ENCODE results near the gene ILK.

The ILK gene

GRCh38 chr11:6576471-6577373, 26.9 kb upstream of the ILK start:
- H3K4me3 ChIP-seq (ENCODE audit: insufficient read depth in 1 of 2, low read depth in 1 of 2, low read length in 2 of 2): peak overlapping the region in 1 of 2 experiments; percentile 40
- no peak overlapping the region for H2AK5ac ChIP-seq (ENCODE audit: low read length, severe bottlenecking)
- no peak overlapping the region for H2BK15ac ChIP-seq (ENCODE audit: low read depth, poor library complexity, severe bottlenecking)
- no peaks in the 10 kb centered on the region for H3K27me3 ChIP-seq (ENCODE audit: control insufficient read depth in 1 of 2, insufficient read depth in 1 of 2, low read length in 2 of 2)
- H3K14ac ChIP-seq (ENCODE audit: low read length in 2 of 2): peak overlapping the region in 1 of 2 experiments; percentile 41
- no peak overlapping the region for H4K8ac ChIP-seq (ENCODE audit: low read length)
- peak overlapping the region; percentile 25 for H4K91ac ChIP-seq (ENCODE audit: low read length)
- H2AFZ ChIP-seq (ENCODE audit: low read depth, low read length): no peak overlapping the region
- no peak overlapping the region for H2BK12ac ChIP-seq (ENCODE audit: low read length in 2 of 2)
- peak overlapping the region in 1 of 2 experiments; percentile 4 for H3K18ac ChIP-seq (ENCODE audit: low read depth in 1 of 2, low read length in 2 of 2)
- no peak overlapping the region for H3K23ac ChIP-seq (ENCODE audit: low read length in 2 of 2)
- peaks cover 6% of the 10 kb centered on the region for H3K79me1 ChIP-seq (replicated peaks; ENCODE audit: low read length, poor library complexity, severe bottlenecking)
- no peaks in the 10 kb centered on the region for H3K9me3 ChIP-seq (ENCODE audit: control insufficient read depth, low read length)
- no peak overlapping the region for H3K4me2 ChIP-seq (ENCODE audit: low read length, poor library complexity, severe bottlenecking)
- DNase-seq: peak; percentile 22
- H3K4me1 ChIP-seq (ENCODE audit: control insufficient read depth, insufficient read depth, low read depth, low read length): peaks cover 6% of the 10 kb centered on the region
- no peak overlapping the region for H3K27ac ChIP-seq (ENCODE audit: low read length, poor library complexity, severe bottlenecking)
- peaks cover 8 to 15% of the 10 kb centered on the region in 2 experiments for H3K36me3 ChIP-seq (ENCODE audit: control insufficient read depth in 1 of 2, insufficient read depth in 2 of 2, low read depth in 1 of 2, low read length in 2 of 2)
- peak overlapping the region; percentile 57 for H3K9ac ChIP-seq (ENCODE audit: low read length)
- H2BK5ac ChIP-seq (ENCODE audit: low read depth, low read length, poor library complexity, severe bottlenecking): no peak overlapping the region
- no peak overlapping the region for H3K4ac ChIP-seq (ENCODE audit: low read depth in 1 of 2, low read length in 2 of 2)
- H2BK120ac ChIP-seq (ENCODE audit: low read depth, low read length): no peak overlapping the region
- WGBS: 70% methylated on average over 5 of the region's 6 CpGs

GRCh38 chr11:6578134-6578533, 25.4 kb upstream of the ILK start:
- no peak overlapping the region for H2AFZ ChIP-seq (ENCODE audit: low read depth, low read length)
- WGBS: no CpG with 5 or more reads among the region's 1 CpG

GRCh38 chr11:6579681-6580080, 23.9 kb upstream of the ILK start:
- Histone ChIP-seq H3K27ac (ENCODE audit: low read length, poor library complexity, severe bottlenecking) (no peak overlapping the region), H3K4me2 (ENCODE audit: low read length, poor library complexity, severe bottlenecking) (no peak overlapping the region), H3K9ac (ENCODE audit: low read length) (no peak overlapping the region), H3K18ac (ENCODE audit: low read depth in 1 of 2, low read length in 2 of 2) (no peak overlapping the region), H3K4ac (ENCODE audit: low read depth in 1 of 2, low read length in 2 of 2) (no peak overlapping the region), H2BK120ac (ENCODE audit: low read depth, low read length) (no peak overlapping the region), H2BK5ac (ENCODE audit: low read depth, low read length, poor library complexity, severe bottlenecking) (no peak overlapping the region), H3K36me3 (ENCODE audit: control insufficient read depth in 1 of 2, insufficient read depth in 2 of 2, low read depth in 1 of 2, low read length in 2 of 2) (peaks cover 8 to 14% of the 10 kb centered on the region in 2 experiments), H3K4me1 (ENCODE audit: control insufficient read depth, insufficient read depth, low read depth, low read length) (peaks cover 5% of the 10 kb centered on the region), H3K79me1 (replicated peaks; ENCODE audit: low read length, poor library complexity, severe bottlenecking) (peaks cover 6% of the 10 kb centered on the region), H3K14ac (ENCODE audit: low read length in 2 of 2) (no peak overlapping the region), H3K23ac (ENCODE audit: low read length in 2 of 2) (no peak overlapping the region), H3K27me3 (ENCODE audit: control insufficient read depth in 1 of 2, insufficient read depth in 1 of 2, low read length in 2 of 2) (no peaks in the 10 kb centered on the region), H2AK5ac (ENCODE audit: low read length, severe bottlenecking) (no peak overlapping the region), H2BK15ac (ENCODE audit: low read depth, poor library complexity, severe bottlenecking) (no peak overlapping the region), H2BK12ac (ENCODE audit: low read length in 2 of 2) (no peak overlapping the region), H3K9me3 (ENCODE audit: control insufficient read depth, low read length) (peaks cover 14% of the 10 kb centered on the region), H2AFZ (ENCODE audit: low read depth, low read length) (no peak overlapping the region), H3K4me3 (ENCODE audit: insufficient read depth in 1 of 2, low read depth in 1 of 2, low read length in 2 of 2) (no peak overlapping the region), H4K8ac (ENCODE audit: low read length) (no peak overlapping the region), H4K91ac (ENCODE audit: low read length) (no peak overlapping the region)
- no peak for DNase-seq
- 96% methylated on average over 2 of the region's 2 CpGs for WGBS

More at GRCh38 chr11:6578134-6578533, 25.4 kb upstream of the ILK start:
- H3K4me1 ChIP-seq (ENCODE audit: control insufficient read depth, insufficient read depth, low read depth, low read length): peaks cover 5% of the 10 kb centered on the region
- H3K79me1 ChIP-seq (replicated peaks; ENCODE audit: low read length, poor library complexity, severe bottlenecking): peaks cover 6% of the 10 kb centered on the region
- no peak overlapping the region for H3K9ac ChIP-seq (ENCODE audit: low read length)
- DNase-seq: no peak
- H3K27me3 ChIP-seq (ENCODE audit: control insufficient read depth in 1 of 2, insufficient read depth in 1 of 2, low read length in 2 of 2): no peaks in the 10 kb centered on the region
- no peak overlapping the region for H3K18ac ChIP-seq (ENCODE audit: low read depth in 1 of 2, low read length in 2 of 2)
- H4K8ac ChIP-seq (ENCODE audit: low read length): no peak overlapping the region
- H3K27ac ChIP-seq (ENCODE audit: low read length, poor library complexity, severe bottlenecking): no peak overlapping the region
- H2BK5ac ChIP-seq (ENCODE audit: low read depth, low read length, poor library complexity, severe bottlenecking): no peak overlapping the region
- no peak overlapping the region for H2BK120ac ChIP-seq (ENCODE audit: low read depth, low read length)
- no peak overlapping the region for H3K23ac ChIP-seq (ENCODE audit: low read length in 2 of 2)
- no peak overlapping the region for H2BK15ac ChIP-seq (ENCODE audit: low read depth, poor library complexity, severe bottlenecking)
- no peak overlapping the region for H3K4ac ChIP-seq (ENCODE audit: low read depth in 1 of 2, low read length in 2 of 2)
- no peak overlapping the region for H2AK5ac ChIP-seq (ENCODE audit: low read length, severe bottlenecking)
- H3K9me3 ChIP-seq (ENCODE audit: control insufficient read depth, low read length): no peaks in the 10 kb centered on the region
- H3K14ac ChIP-seq (ENCODE audit: low read length in 2 of 2): no peak overlapping the region
- no peak overlapping the region for H2BK12ac ChIP-seq (ENCODE audit: low read length in 2 of 2)
- no peak overlapping the region for H3K4me2 ChIP-seq (ENCODE audit: low read length, poor library complexity, severe bottlenecking)
- no peak overlapping the region for H3K4me3 ChIP-seq (ENCODE audit: insufficient read depth in 1 of 2, low read depth in 1 of 2, low read length in 2 of 2)
- H3K36me3 ChIP-seq (ENCODE audit: control insufficient read depth in 1 of 2, insufficient read depth in 2 of 2, low read depth in 1 of 2, low read length in 2 of 2): peaks cover 8 to 14% of the 10 kb centered on the region in 2 experiments
- H4K91ac ChIP-seq (ENCODE audit: low read length): no peak overlapping the region

GRCh38 chr11:6583584-6583983, 20.0 kb upstream of the ILK start:
- no peak overlapping the region for H2BK12ac ChIP-seq (ENCODE audit: low read length in 2 of 2)
- H3K27me3 ChIP-seq (ENCODE audit: control insufficient read depth in 1 of 2, insufficient read depth in 1 of 2, low read length in 2 of 2): no peaks in the 10 kb centered on the region
- H3K79me1 ChIP-seq (replicated peaks; ENCODE audit: low read length, poor library complexity, severe bottlenecking): peaks cover 10% of the 10 kb centered on the region
- H3K4me3 ChIP-seq (ENCODE audit: insufficient read depth in 1 of 2, low read depth in 1 of 2, low read length in 2 of 2): no peak overlapping the region
- no peak overlapping the region for H3K27ac ChIP-seq (ENCODE audit: low read length, poor library complexity, severe bottlenecking)
- no peak overlapping the region for H2BK120ac ChIP-seq (ENCODE audit: low read depth, low read length)
- H3K9me3 ChIP-seq (ENCODE audit: control insufficient read depth, low read length): peaks cover 17% of the 10 kb centered on the region
- H2AFZ ChIP-seq (ENCODE audit: low read depth, low read length): no peak overlapping the region
- no peak overlapping the region for H2AK5ac ChIP-seq (ENCODE audit: low read length, severe bottlenecking)
- no peak overlapping the region for H4K8ac ChIP-seq (ENCODE audit: low read length)
- H3K4ac ChIP-seq (ENCODE audit: low read depth in 1 of 2, low read length in 2 of 2): no peak overlapping the region
- no peak for DNase-seq
- H3K36me3 ChIP-seq (ENCODE audit: control insufficient read depth in 1 of 2, insufficient read depth in 2 of 2, low read depth in 1 of 2, low read length in 2 of 2): peaks cover 8 to 18% of the 10 kb centered on the region in 2 experiments
- H3K18ac ChIP-seq (ENCODE audit: low read depth in 1 of 2, low read length in 2 of 2): no peak overlapping the region
- no peak overlapping the region for H3K9ac ChIP-seq (ENCODE audit: low read length)
- H2BK5ac ChIP-seq (ENCODE audit: low read depth, low read length, poor library complexity, severe bottlenecking): no peak overlapping the region
- WGBS: 100% methylated on average over 1 of the region's 1 CpG
- H3K4me1 ChIP-seq (ENCODE audit: control insufficient read depth, insufficient read depth, low read depth, low read length): peaks cover 11% of the 10 kb centered on the region
- no peak overlapping the region for H4K91ac ChIP-seq (ENCODE audit: low read length)
- H3K4me2 ChIP-seq (ENCODE audit: low read length, poor library complexity, severe bottlenecking): no peak overlapping the region
- no peak overlapping the region for H3K23ac ChIP-seq (ENCODE audit: low read length in 2 of 2)
- no peak overlapping the region for H2BK15ac ChIP-seq (ENCODE audit: low read depth, poor library complexity, severe bottlenecking)
- H3K14ac ChIP-seq (ENCODE audit: low read length in 2 of 2): no peak overlapping the region
